ENCODE measurements around the gene IPO4.

The IPO4 gene

DNA sequence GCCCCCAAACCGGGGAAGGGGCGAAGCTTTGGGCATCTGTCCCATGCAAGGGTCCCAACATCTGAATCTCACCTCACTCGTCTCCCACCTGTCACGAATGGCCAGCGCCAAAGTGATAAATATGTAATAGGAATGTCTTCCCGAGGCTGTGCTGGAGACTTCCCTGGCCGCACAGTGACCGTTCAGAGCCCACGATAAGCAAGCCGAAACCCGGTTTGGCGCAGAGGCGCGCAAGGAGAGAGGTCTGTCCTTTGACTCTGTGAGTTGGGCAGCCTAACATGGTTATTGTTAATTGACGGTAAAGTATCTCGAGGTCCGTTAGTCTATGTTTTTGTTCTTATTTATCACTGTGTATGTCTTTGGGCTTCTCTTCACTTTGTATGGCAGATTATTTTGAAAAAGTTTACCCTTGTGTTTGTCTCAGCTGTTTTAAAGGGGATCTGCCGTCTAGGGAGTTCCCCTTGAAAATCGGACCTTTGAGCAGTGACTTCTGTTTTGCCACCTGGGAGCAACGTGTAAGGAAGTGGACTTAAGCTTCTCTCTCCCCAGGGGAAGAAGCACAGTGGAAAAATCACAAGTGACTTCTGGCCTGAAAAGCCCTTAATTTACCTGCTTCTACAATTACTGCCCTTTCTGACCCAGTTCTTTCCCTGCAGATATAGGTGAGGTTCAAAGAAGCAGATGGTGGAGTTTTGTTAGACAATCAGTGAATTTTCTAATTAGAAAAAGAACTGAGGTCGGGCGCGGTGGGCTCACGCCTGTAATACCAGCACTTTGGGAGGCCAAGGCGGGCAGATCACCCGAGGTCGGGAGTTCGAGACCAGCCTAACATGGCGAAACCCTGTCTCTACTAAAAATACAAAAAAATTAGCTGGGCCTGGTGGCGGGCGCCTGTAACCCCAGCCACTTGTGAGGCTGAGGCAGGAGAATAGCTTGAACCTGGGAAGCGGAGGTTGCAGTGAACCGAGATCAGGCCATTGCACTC is 7.7 kb upstream of the IPO4 start:
- DNase-seq (ENCODE audit: low read depth) = peak; percentile 24
- peak overlapping the region; percentile 69 for H3K4me3 ChIP-seq (ENCODE audit: control insufficient read depth, low read depth, low read length)
- TF ChIP-seq, protein P1, sequence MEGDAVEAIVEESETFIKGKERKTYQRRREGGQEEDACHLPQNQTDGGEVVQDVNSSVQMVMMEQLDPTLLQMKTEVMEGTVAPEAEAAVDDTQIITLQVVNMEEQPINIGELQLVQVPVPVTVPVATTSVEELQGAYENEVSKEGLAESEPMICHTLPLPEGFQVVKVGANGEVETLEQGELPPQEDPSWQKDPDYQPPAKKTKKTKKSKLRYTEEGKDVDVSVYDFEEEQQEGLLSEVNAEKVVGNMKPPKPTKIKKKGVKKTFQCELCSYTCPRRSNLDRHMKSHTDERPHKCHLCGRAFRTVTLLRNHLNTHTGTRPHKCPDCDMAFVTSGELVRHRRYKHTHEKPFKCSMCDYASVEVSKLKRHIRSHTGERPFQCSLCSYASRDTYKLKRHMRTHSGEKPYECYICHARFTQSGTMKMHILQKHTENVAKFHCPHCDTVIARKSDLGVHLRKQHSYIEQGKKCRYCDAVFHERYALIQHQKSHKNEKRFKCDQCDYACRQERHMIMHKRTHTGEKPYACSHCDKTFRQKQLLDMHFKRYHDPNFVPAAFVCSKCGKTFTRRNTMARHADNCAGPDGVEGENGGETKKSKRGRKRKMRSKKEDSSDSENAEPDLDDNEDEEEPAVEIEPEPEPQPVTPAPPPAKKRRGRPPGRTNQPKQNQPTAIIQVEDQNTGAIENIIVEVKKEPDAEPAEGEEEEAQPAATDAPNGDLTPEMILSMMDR (conservative IDR thresholded peaks at IDR 0.05; ENCODE audit: control insufficient read depth, insufficient read depth, low read depth, low read length) = no peak

DNA sequence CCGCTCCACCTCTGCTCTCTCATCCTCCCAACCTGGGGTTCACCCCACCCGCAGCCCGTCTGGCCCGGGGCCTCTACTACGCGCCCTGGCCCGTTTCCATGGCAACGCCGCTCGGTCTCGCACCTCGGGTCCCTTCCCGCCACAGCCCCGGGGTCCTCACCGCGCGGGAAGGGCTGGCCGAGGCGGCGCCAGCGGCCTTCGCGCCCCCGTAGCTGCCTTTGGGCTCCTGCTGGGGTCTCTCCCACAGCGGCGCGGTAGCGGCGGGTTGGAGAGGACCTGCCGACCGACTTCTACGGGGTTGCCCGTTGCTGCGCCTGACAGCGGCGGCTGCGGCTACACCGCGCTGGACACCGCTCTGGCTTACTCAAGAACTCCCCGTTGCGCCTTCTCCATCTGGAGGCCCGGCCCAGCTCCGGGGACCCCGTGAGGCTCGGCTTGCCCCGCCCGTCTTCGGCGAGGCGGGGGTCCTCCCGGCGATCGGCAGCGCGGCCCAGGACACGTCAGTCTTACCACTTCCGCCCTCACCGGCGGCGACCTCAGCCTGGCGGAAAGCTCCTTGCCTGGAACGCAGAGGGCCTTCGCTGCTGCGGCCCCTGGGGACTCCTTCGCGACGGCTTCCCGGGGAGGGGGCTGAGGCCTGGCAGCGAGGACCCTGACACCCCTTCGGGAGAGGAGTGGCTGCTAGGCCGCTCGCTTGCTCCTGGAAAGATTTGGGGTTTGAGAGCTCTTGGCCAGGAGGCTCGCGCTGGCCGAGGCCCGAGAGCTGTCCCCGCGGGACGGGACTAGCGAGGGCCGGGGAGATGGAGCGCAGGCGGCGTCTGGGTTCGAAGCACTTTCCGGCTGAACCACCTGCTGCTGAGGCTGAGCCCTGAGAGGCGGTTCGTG is 6.8 kb upstream of the IPO4 start, which contains the start of gene TM9SF1:
Gene TM9SF1 (minus strand): TSS at position 256 of the 885 bp plus-strand sequence. CDS start 422 bp downstream, outside the sequence.
- TF ChIP-seq, protein P1 (conservative IDR thresholded peaks at IDR 0.05; ENCODE audit: control insufficient read depth, insufficient read depth, low read depth, low read length) = no peak
- DNase-seq (ENCODE audit: low read depth) = peak; percentile 83
- H3K4me3 ChIP-seq (ENCODE audit: control insufficient read depth, low read depth, low read length) = peak within 1 kb of the TSS; percentile 69

DNA sequence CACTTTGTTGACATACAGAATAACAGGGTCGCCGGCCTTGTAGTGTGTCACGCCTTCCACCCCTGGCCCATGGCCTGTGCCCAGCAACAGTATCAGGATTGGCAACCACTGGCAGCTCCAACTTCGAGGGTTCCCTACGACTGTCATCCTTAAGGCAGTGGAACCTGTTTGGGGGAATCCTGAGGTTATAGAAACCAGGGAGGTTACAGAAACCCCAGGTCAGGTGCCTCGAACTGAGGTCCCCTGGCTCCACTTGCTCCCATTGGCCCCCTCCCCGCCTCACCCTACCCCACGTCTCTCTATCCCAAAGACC is 6.2 kb upstream of the IPO4 start:
- DNase-seq (ENCODE audit: low read depth) = no peak
- TF ChIP-seq, protein P1 (conservative IDR thresholded peaks at IDR 0.05; ENCODE audit: control insufficient read depth, insufficient read depth, low read depth, low read length) = no peak
- H3K4me3 ChIP-seq (ENCODE audit: control insufficient read depth, low read depth, low read length) = peak overlapping the region; percentile 69

DNA sequence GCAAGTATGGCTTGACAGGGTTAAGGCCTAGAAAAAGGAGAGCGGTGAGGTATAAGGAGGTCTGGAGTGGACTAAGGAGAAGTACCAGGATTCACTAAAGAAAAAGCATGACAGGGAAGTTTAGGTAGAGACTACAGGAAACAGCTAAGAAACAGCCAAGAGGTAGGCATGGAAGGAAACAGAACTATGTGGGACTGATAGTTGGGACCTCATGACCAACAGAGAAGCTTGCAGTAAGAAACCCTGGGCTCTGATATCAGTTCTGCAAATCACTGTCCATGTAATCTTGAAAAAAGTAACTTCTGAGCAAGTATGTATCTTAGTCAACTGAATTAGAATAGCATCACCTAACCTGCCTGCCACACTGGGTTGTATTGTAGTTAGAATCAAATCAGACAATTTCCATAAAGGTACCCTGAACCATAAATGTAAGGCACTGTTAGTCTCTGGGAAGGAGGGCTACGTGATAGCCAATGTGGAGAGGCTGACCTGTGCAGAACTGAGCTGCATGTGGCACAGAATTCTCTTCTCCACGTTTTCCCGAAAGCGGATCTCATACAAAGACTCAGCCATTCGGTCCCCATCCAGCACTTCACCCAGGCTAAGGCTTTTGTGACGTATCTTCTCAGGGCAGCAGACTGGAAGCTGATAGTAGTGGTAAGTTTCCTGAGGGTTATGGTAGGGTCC is 5.7 kb upstream of the IPO4 start:
- DNase-seq (ENCODE audit: low read depth) = no peak
- TF ChIP-seq, protein P1 (conservative IDR thresholded peaks at IDR 0.05; ENCODE audit: control insufficient read depth, insufficient read depth, low read depth, low read length) = no peak
- H3K4me3 ChIP-seq (ENCODE audit: control insufficient read depth, low read depth, low read length) = peak overlapping the region; percentile 69

DNA sequence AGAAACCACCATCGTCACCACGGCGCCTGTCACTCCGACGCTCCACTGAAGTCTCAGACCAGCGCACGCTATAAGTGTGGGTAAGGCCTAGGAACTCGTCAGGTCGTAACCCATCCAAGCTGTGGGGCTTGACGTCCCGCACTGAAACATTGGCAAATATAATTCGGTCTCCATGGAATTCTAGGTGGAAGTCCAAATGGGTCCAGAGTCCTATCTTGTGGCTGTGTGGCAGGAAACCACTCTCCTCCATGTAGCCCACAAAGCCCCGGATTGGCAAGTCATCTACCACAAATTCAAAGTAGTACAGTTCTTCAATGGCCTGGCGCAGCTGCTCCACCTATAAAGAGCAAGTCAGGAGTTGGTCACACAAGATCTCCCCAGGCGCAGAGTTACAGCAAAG is 4.3 kb upstream of the IPO4 start:
- no peak overlapping the region for H3K4me3 ChIP-seq (ENCODE audit: control insufficient read depth, low read depth, low read length)
- TF ChIP-seq, protein P1 (conservative IDR thresholded peaks at IDR 0.05; ENCODE audit: control insufficient read depth, insufficient read depth, low read depth, low read length) = no peak
- no peak for DNase-seq (ENCODE audit: low read depth)

DNA sequence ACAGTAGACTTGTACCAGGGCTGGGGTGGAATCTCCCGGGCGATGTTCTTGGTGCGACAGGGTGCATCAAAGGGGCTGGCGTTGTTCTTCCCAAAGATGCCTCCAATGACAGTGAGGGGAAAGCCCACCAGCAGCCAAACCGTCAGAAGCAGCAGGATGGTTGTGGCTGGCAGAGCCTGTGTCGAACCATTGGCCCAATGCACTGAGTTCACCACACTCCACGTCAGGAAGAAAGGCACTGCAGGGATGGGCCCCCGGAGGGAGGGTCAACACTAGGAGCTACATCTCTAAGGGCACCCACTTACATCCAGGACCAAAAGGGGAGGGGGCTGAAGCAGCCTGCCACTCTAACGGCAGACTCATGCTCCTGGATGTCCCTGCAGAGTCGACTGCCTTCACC is 1.8 kb upstream of the IPO4 start:
- TF ChIP-seq, protein P1 (conservative IDR thresholded peaks at IDR 0.05; ENCODE audit: control insufficient read depth, insufficient read depth, low read depth, low read length) = no peak
- no peak for DNase-seq (ENCODE audit: low read depth)
- no peak overlapping the region for H3K4me3 ChIP-seq (ENCODE audit: control insufficient read depth, low read depth, low read length)
